ENCODE measurements around the gene PRDX5. TPM values are rescaled to one million over a fixed set of nuclear protein-coding genes. Genes with fewer than 3 reads are reported as not detected.

The PRDX5 gene
- total and polyA plus RNA-seq, 9 donors = 128 to 175 (median 164) TPM

GRCh38 chr11:64348383-64349024 is 30.6 kb downstream of the PRDX5 start:
- DNase-seq = peak; percentile 61
- Histone ChIP-seq H3K36me3 (ENCODE audit: control insufficient read depth, insufficient read depth, low read length) (no peaks in the 10 kb centered on the region), H3K4me1 (ENCODE audit: control insufficient read depth, insufficient read depth, low read length) (peaks cover 45% of the 10 kb centered on the region), H3K9me3 (replicated peaks; ENCODE audit: control insufficient read depth, low read depth, low read length) (no peaks in the 10 kb centered on the region), H3K27me3 (ENCODE audit: control insufficient read depth, insufficient read depth, low read length) (no peaks in the 10 kb centered on the region), H3K4me3 (ENCODE audit: low read length) (no peak overlapping the region), H3K27ac (ENCODE audit: low read length) (no peak overlapping the region)
- 48% methylated on average over 12 of the region's 14 CpGs for WGBS (ENCODE audit: insufficient coverage)

- DNase-seq = no peak
- Histone ChIP-seq H3K27me3 (ENCODE audit: control insufficient read depth, insufficient read depth, low read length) (no peaks in the 10 kb centered on the region), H3K4me3 (ENCODE audit: low read length) (no peak overlapping the region), H3K9me3 (replicated peaks; ENCODE audit: control insufficient read depth, low read depth, low read length) (no peaks in the 10 kb centered on the region), H3K4me1 (ENCODE audit: control insufficient read depth, insufficient read depth, low read length) (peaks cover 45% of the 10 kb centered on the region), H3K36me3 (ENCODE audit: control insufficient read depth, insufficient read depth, low read length) (no peaks in the 10 kb centered on the region), H3K27ac (ENCODE audit: low read length) (no peak overlapping the region)
- 77% methylated on average over 5 of the region's 7 CpGs for WGBS (ENCODE audit: insufficient coverage)
These were observed 31.1 kb downstream of the PRDX5 start for GRCh38 chr11:64349025-64349387.

GRCh38 chr11:64349404-64349803 is 31.5 kb downstream of the PRDX5 start:
- no peak overlapping the region for H3K27ac ChIP-seq (ENCODE audit: low read length)

GRCh38 chr11:64351136-64351631 is 33.3 kb downstream of the PRDX5 start:
- DNase-seq = no peak
- Histone ChIP-seq H3K4me3 (ENCODE audit: low read length) (no peak overlapping the region), H3K4me1 (ENCODE audit: control insufficient read depth, insufficient read depth, low read length) (peaks cover 52% of the 10 kb centered on the region), H3K9me3 (replicated peaks; ENCODE audit: control insufficient read depth, low read depth, low read length) (no peaks in the 10 kb centered on the region), H3K27ac (ENCODE audit: low read length) (no peak overlapping the region), H3K27me3 (ENCODE audit: control insufficient read depth, insufficient read depth, low read length) (no peaks in the 10 kb centered on the region), H3K36me3 (ENCODE audit: control insufficient read depth, insufficient read depth, low read length) (no peaks in the 10 kb centered on the region)
- 85% methylated on average over 18 of the region's 18 CpGs for WGBS (ENCODE audit: insufficient coverage)

More at GRCh38 chr11:64349404-64349803, 31.5 kb downstream of the PRDX5 start:
- 74% methylated on average over 11 of the region's 11 CpGs for WGBS (ENCODE audit: insufficient coverage)
- H3K27me3 ChIP-seq (ENCODE audit: control insufficient read depth, insufficient read depth, low read length) = no peaks in the 10 kb centered on the region
- no peak for DNase-seq
- H3K9me3 ChIP-seq (replicated peaks; ENCODE audit: control insufficient read depth, low read depth, low read length) = no peaks in the 10 kb centered on the region
- H3K4me1 ChIP-seq (ENCODE audit: control insufficient read depth, insufficient read depth, low read length) = peaks cover 46% of the 10 kb centered on the region
- H3K36me3 ChIP-seq (ENCODE audit: control insufficient read depth, insufficient read depth, low read length) = no peaks in the 10 kb centered on the region
- H3K4me3 ChIP-seq (ENCODE audit: low read length) = no peak overlapping the region

DNA sequence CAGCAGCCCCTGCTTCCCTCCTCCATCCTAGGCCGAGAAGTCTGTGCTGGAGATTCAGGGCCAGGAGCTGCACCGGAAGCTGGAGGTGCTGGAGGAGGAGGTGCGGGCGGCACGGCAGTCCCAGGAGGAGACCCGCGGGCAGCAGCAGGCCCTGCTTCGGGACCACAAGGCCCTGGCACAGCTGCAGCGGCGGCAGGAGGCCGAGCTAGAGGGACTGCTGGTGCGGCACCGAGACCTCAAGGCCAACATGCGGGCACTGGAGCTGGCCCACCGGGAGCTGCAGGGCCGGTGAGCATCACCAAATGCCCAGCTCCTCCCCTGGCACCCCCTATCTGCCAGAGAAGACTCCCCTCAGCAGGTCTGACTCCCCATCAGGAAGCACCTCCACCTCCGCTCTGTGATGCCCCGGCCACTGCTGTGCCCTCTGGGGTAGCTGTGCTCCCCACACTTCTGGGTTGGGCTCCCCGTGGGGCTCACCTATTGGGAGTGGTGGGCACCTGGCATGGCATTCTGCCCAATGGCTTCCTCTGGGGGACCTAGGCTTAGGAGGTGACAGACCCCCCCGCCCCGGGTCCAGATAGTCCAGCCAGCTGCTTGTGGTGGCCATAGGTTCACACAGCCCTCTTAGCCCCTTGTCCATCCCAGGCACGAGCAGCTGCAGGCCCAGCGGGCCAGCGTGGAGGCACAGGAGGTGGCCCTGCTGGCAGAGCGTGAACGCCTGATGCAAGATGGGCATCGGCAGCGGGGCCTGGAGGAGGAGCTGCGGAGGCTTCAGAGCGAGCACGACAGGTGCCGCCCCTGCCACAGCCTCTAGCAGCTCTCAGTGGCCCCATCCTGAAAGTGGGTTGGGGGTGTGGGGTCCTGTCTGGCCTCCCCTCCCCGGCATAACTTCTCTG is 34.4 kb downstream of the PRDX5 start:
- Histone ChIP-seq H3K4me3 (ENCODE audit: low read length) (no peak overlapping the region), H3K27me3 (ENCODE audit: control insufficient read depth, insufficient read depth, low read length) (no peaks in the 10 kb centered on the region), H3K9me3 (replicated peaks; ENCODE audit: control insufficient read depth, low read depth, low read length) (no peaks in the 10 kb centered on the region), H3K36me3 (ENCODE audit: control insufficient read depth, insufficient read depth, low read length) (no peaks in the 10 kb centered on the region), H3K27ac (ENCODE audit: low read length) (no peak overlapping the region), H3K4me1 (ENCODE audit: control insufficient read depth, insufficient read depth, low read length) (peaks cover 52% of the 10 kb centered on the region)
- peak; percentile 53 for DNase-seq
- 81% methylated on average over 30 of the region's 33 CpGs for WGBS (ENCODE audit: insufficient coverage)

DNA sequence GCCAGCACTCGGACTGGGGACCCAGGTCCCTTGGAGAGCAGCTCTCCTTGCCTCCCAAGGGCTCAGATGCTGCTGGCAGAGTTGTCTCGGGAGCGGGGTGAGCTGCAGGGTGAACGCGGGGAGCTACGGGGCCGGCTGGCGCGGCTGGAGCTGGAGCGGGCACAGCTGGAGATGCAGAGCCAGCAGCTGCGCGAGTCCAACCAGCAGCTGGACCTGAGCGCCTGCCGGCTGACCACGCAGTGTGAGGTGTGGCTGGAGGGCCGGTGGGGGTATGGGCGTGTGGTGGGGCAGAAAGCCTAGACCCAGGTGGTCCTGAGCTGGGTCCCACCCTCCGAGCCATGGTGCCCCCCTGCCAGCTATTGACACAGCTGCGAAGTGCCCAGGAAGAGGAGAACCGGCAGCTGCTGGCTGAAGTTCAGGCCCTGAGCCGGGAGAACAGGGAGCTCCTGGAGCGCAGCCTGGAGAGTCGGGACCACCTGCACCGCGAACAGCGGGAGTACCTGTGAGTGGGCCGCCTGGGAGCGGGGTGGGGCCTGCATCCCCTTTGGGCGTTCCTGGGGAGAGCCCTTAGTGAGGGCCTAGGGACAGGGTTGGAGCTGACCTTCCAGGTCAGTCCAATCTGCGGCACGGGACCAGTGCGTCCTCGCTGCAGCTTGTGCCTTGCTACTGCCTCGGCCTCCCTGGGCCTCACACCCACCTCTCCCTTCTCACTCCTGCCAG is 35.2 kb downstream of the PRDX5 start:
- Histone ChIP-seq H3K9me3 (replicated peaks; ENCODE audit: control insufficient read depth, low read depth, low read length) (no peaks in the 10 kb centered on the region), H3K36me3 (ENCODE audit: control insufficient read depth, insufficient read depth, low read length) (no peaks in the 10 kb centered on the region), H3K27me3 (ENCODE audit: control insufficient read depth, insufficient read depth, low read length) (no peaks in the 10 kb centered on the region), H3K4me1 (ENCODE audit: control insufficient read depth, insufficient read depth, low read length) (peaks cover 54% of the 10 kb centered on the region), H3K27ac (ENCODE audit: low read length) (no peak overlapping the region), H3K4me3 (ENCODE audit: low read length) (no peak overlapping the region)
- 69% methylated on average over 34 of the region's 34 CpGs for WGBS (ENCODE audit: insufficient coverage)
- DNase-seq = peak; percentile 46

DNA sequence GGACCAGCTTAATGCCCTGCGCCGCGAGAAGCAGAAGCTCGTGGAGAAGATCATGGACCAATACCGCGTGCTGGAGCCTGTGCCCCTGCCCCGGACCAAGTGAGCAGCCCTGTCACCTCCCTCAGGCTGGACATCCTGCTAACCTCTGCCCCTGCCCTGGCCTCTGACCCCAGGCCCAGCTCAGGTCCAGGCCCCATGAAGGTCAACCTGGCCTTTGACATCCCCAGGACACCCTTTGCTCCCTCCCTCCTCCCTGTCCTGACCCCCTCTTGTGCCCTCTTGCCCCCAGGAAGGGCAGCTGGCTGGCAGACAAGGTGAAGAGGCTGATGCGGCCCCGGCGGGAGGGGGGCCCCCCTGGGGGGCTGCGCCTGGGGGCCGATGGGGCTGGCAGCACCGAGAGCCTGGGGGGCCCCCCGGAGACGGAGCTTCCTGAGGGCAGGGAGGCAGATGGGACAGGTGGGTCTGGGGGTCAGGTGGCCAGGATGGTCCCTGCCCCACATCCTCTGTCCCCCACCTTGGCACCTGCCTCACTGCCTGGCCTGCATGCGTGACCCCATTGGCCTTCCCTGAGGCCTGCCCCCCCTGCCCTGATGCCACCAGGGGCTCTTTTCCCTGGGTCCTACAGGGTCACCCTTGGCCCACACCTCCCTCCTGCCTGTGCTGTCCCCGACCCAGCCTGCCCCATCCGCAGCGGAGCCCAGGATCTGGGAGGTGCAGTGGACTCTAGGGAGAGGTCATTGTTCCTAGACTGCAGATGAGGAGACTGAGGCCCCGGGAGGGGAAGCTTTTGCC is 36.0 kb downstream of the PRDX5 start:
- 68% methylated on average over 15 of the region's 20 CpGs for WGBS (ENCODE audit: insufficient coverage)
- no peaks in the 10 kb centered on the region for H3K36me3 ChIP-seq (ENCODE audit: control insufficient read depth, insufficient read depth, low read length)
- DNase-seq = no peak

DNA sequence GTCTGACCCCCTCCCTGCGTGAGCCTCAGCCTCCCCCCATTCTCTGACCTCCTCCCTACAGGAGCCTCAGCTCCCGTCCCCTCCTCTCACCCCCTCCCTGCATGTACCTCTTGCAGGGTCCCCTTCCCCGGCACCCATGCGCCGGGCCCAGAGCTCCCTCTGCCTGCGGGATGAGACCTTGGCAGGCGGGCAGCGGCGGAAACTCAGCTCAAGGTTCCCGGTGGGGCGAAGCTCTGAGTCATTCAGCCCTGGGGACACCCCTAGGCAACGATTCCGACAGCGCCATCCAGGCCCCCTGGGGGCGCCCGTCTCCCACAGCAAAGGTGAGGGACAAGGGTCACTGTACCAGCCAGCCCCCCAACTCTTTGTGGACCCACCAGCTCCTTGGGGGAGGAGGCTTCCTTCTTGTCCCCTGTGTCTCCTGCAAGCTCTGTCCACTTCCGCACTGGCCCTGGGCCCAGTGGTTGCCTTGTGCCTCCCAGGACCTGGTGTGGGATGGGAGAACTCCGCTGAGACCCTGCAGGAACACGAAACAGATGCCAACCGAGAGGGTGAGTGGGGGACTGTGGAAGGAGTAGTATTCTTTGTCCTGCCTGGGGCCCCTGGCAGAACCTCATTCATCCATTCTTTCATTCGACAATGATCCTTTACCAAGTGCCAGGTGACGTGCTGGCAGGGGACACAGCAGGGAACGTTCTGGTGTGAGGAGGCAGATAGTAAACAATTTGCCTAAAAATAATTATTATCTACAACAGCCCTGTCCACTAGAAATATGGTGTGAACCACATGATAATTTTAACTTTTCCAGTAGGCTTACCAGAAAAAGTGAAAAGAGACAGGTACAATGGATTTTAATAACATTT is 37.4 kb downstream of the PRDX5 start:
- WGBS (ENCODE audit: insufficient coverage) = 6% methylated on average over 11 of the region's 23 CpGs
- Histone ChIP-seq H3K9me3 (replicated peaks; ENCODE audit: control insufficient read depth, low read depth, low read length) (no peaks in the 10 kb centered on the region), H3K4me1 (ENCODE audit: control insufficient read depth, insufficient read depth, low read length) (peaks cover 59% of the 10 kb centered on the region), H3K27me3 (ENCODE audit: control insufficient read depth, insufficient read depth, low read length) (no peaks in the 10 kb centered on the region), H3K4me3 (ENCODE audit: low read length) (no peak overlapping the region), H3K36me3 (ENCODE audit: control insufficient read depth, insufficient read depth, low read length) (peaks cover 2% of the 10 kb centered on the region), H3K27ac (ENCODE audit: low read length) (no peak overlapping the region)
- peak; percentile 73 for DNase-seq

More for the DNA sequence above, 36.0 kb downstream of the PRDX5 start:
- H3K27ac ChIP-seq (ENCODE audit: low read length) = no peak overlapping the region
- H3K27me3 ChIP-seq (ENCODE audit: control insufficient read depth, insufficient read depth, low read length) = no peaks in the 10 kb centered on the region
- H3K9me3 ChIP-seq (replicated peaks; ENCODE audit: control insufficient read depth, low read depth, low read length) = no peaks in the 10 kb centered on the region
- H3K4me3 ChIP-seq (ENCODE audit: low read length) = no peak overlapping the region
- peaks cover 53% of the 10 kb centered on the region for H3K4me1 ChIP-seq (ENCODE audit: control insufficient read depth, insufficient read depth, low read length)

Data from muscle of leg (tissue), 11 donors.